Stimulated activated CD4-positive, alpha-beta T cell treated with anti-CD3 and anti-CD28 coated beads, TNF-alpha, amount 100 ng/mL, for 48 hours (primary cell): Measurements from ENCODE around the gene OR52B6.
"Not testable (repeated sequence)": the region's sequence is repeated elsewhere in the genome, so short reads cannot be mapped to it uniquely, and the experiment has no call there.

Source experiments
- DNase-seq, 3 donors: peaks; one replicate each; pipeline ENCODE4 v3.0.0-alpha.2; 2020; ENCODE audit warnings: low read depth in 3 of 3

OR52B6 gene

GRCh38 chr11:5593146-5593545 is 12.5 kb downstream of the OR52B6 start:
- DNase-seq = no peak

GRCh38 chr11:5596607-5597201 is 16.0 kb downstream of the OR52B6 start, which contains the start of gene TRIM6:
Gene TRIM6 (plus strand): TSS chr11:5596637. CDS start chr11:5596898, 261 bp downstream.
- no peak for DNase-seq

- DNase-seq = no peak
Measured at GRCh38 chr11:5597953-5598352, 17.3 kb downstream of the OR52B6 start.

- DNase-seq = peak in 2 of 3 donors; percentile 36 to 38
Measured at GRCh38 chr11:5600374-5600851, 19.7 kb downstream of the OR52B6 start.

- DNase-seq = not testable (repeated sequence)
Measured at GRCh38 chr11:5602791-5603190, 22.1 kb downstream of the OR52B6 start.

- no peak for DNase-seq
Measured at GRCh38 chr11:5603326-5603725, 22.6 kb downstream of the OR52B6 start.

GRCh38 chr11:5604896-5605295 is 24.2 kb downstream of the OR52B6 start:
- DNase-seq = no peak

- no peak for DNase-seq
Measured at GRCh38 chr11:5605849-5606248, 25.2 kb downstream of the OR52B6 start.

GRCh38 chr11:5608808-5609207 is 28.1 kb downstream of the OR52B6 start:
- DNase-seq = no peak

GRCh38 chr11:5610446-5610845 is 29.8 kb downstream of the OR52B6 start:
- DNase-seq = no peak

GRCh38 chr11:5611627-5612026 is 30.9 kb downstream of the OR52B6 start:
- DNase-seq = no peak

GRCh38 chr11:5618807-5619206 is 38.1 kb downstream of the OR52B6 start:
- no peak for DNase-seq

GRCh38 chr11:5620651-5621521 is 40.2 kb downstream of the OR52B6 start:
- DNase-seq = no peak

GRCh38 chr11:5621580-5621979 is 40.9 kb downstream of the OR52B6 start:
- DNase-seq = no peak

GRCh38 chr11:5622802-5623201 is 42.1 kb downstream of the OR52B6 start:
- no peak for DNase-seq

GRCh38 chr11:5624489-5625279 is 44.0 kb downstream of the OR52B6 start, which contains the start of gene TRIM34:
Gene TRIM34 (plus strand): TSS chr11:5625001. CDS start chr11:5632332, 7,331 bp downstream.
- peak; percentile 4 to 50 (median 17) for DNase-seq

GRCh38 chr11:5625281-5625680 is 44.6 kb downstream of the OR52B6 start:
- DNase-seq = no peak

GRCh38 chr11:5626196-5626595 is 45.5 kb downstream of the OR52B6 start:
- DNase-seq = no peak

- DNase-seq = no peak
Measured at GRCh38 chr11:5631417-5631816, 50.7 kb downstream of the OR52B6 start.
